Neural progenitor cell (in vitro differentiated cells): ENCODE results near the gene RLBP1. TPM values are rescaled to one million over a fixed set of nuclear protein-coding genes. Genes with fewer than 3 reads are reported as not detected.

Experiments
- DNase-seq: peaks from one replicate; pipeline ENCODE4 v3.0.0-alpha.2; 2016; ENCODE audit warnings: low spot score
- H2AFZ ChIP-seq: fragments of 200-600 bp; sonication (generic); replicated peaks from 2 replicates; pipeline ENCODE4 v1.6.1; 2016; ENCODE audit warnings: antibody characterized with exemption
- H3F3A ChIP-seq: fragments of 200-600 bp; sonication (generic); 2 replicates; pipeline ENCODE4 v1.6.1; 2016; ENCODE audit warnings: antibody characterized with exemption, low read depth
- H3K27ac ChIP-seq: fragments of 200-600 bp; sonication (generic); 2 replicates; pipeline ENCODE4 v1.5.1; 2016; ENCODE audit warnings: mild to moderate bottlenecking
- H3K27me3 ChIP-seq: fragments of 200-600 bp; sonication (generic); 2 replicates; pipeline ENCODE4 v1.6.1; 2016; ENCODE audit warnings: mild to moderate bottlenecking, moderate library complexity
- H3K36me3 ChIP-seq: fragments of 200-600 bp; sonication (generic); 2 replicates; pipeline ENCODE4 v1.5.1; 2016
- H3K4me1 ChIP-seq: fragments of 200-600 bp; sonication (generic); 2 replicates; pipeline ENCODE4 v1.6.1; 2016; ENCODE audit warnings: mixed run types
- H3K4me2 ChIP-seq: fragments of 200-600 bp; sonication (generic); 2 replicates; pipeline ENCODE4 v1.6.1; 2016
- H3K4me3 ChIP-seq: fragments of 200-600 bp; sonication (generic); 2 replicates; pipeline ENCODE4 v1.5.1; 2016
- H3K79me2 ChIP-seq: fragments of 200-600 bp; sonication (generic); 2 replicates; pipeline ENCODE4 v1.6.1; 2016; ENCODE audit warnings: low read depth
- H3K9ac ChIP-seq: fragments of 200-600 bp; sonication (generic); 2 replicates; pipeline ENCODE4 v1.6.1; 2016
- H3K9me3 ChIP-seq: fragments of 200-600 bp; sonication (generic); 2 replicates; pipeline ENCODE4 v1.5.1; 2016; ENCODE audit warnings: low read depth
- H4K20me1 ChIP-seq: fragments of 200-600 bp; sonication (generic); 2 replicates; pipeline ENCODE4 v1.6.1; 2016; ENCODE audit warnings: low read depth
- H3K27ac Mint-ChIP-seq: 3 replicates; pipeline ENCODE4 v1.8.0; 2021; ENCODE audit warnings: mixed read lengths
- H3K27me3 Mint-ChIP-seq: 2 replicates; pipeline ENCODE4 v1.8.0; 2022; ENCODE audit warnings: low read depth, mild to moderate bottlenecking, inconsistent platforms, moderate library complexity, mixed read lengths; ENCODE audit not compliant: insufficient read depth
- H3K36me3 Mint-ChIP-seq: 3 replicates; pipeline ENCODE4 v1.8.0; 2021; ENCODE audit warnings: mixed read lengths
- H3K4me1 Mint-ChIP-seq: 3 replicates; pipeline ENCODE4 v1.8.0; 2021; ENCODE audit warnings: mixed read lengths
- H3K4me3 Mint-ChIP-seq: 3 replicates; pipeline ENCODE4 v1.8.0; 2021; ENCODE audit warnings: mild to moderate bottlenecking, moderate library complexity, mixed read lengths
- H3K9me3 Mint-ChIP-seq: 3 replicates; pipeline ENCODE4 v1.8.0; 2020; ENCODE audit warnings: mixed read lengths
- EZH2 ChIP-seq: fragments of 200-600 bp; sonication (generic); IDR thresholded peaks from 2 replicates; pipeline ENCODE4 v1.6.1; 2017; ENCODE audit warnings: antibody characterized with exemption, mild to moderate bottlenecking, moderate library complexity
- EZH2phosphoT487 ChIP-seq: fragments of 200-600 bp; sonication (generic); IDR thresholded peaks from 2 replicates; pipeline ENCODE4 v1.6.1; 2017; ENCODE audit warnings: antibody characterized with exemption
- total RNA-seq: library from RNA; depleted of rRNA; stranded (reverse); fragments of >200 nt; gene quantifications from 2 replicates; pipeline ENCODE4 v1.2.3, GENCODE V29; 2015; ENCODE audit warnings: low replicate concordance
- TF ChIP-seq, protein P1 (sequence below): fragments of 200-600 bp; sonication (generic); IDR thresholded peaks from 2 replicates; pipeline ENCODE4 v1.5.1; 2017; ENCODE audit warnings: antibody characterized with exemption, mild to moderate bottlenecking

The RLBP1 gene
- total RNA-seq, 1 donor from 2014 or later, result 2.6 TPM

DNA sequence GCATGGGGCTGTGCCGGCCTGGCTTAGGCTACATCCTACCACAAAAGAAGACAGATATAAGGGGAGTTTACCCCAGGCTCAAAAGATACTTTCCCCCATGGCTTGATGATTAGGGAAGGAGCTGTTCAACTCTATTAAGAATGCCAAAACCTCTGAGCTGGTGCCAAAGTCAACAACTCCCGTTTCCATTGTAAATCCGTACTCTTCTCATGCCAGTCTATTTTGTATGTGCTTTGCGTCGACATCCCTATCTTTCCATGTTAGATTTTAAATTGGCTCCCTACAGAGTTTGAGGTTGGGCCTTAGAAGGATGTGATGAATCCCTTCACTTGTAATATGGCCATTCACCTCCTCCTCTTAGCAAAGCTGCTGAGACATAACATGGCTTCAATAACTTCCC lies 46.9 kb downstream of the RLBP1 start:
- Histone ChIP-seq H3K36me3 (no peaks in the 10 kb centered on the region), H4K20me1 (no peaks in the 10 kb centered on the region), H3F3A (peaks cover 4% of the 10 kb centered on the region), H3K4me2 (no peak overlapping the region), H3K79me2 (no peaks in the 10 kb centered on the region), H3K27me3 (no peaks in the 10 kb centered on the region), H2AFZ (no peak overlapping the region), H3K9ac (no peak overlapping the region), H3K27ac (no peak overlapping the region), H3K9me3 (no peaks in the 10 kb centered on the region), H3K4me3 (no peak overlapping the region), H3K4me1 (no peaks in the 10 kb centered on the region)
- no peak for DNase-seq
- Mint-ChIP-seq H3K9me3 (no peaks in the 10 kb centered on the region), H3K27ac (no peak overlapping the region), H3K4me1 (peaks cover 8% of the 10 kb centered on the region), H3K36me3 (peaks cover 3% of the 10 kb centered on the region), H3K27me3 (peaks cover 3% of the 10 kb centered on the region), H3K4me3 (no peak overlapping the region)
- TF ChIP-seq EZH2, result no peak

DNA sequence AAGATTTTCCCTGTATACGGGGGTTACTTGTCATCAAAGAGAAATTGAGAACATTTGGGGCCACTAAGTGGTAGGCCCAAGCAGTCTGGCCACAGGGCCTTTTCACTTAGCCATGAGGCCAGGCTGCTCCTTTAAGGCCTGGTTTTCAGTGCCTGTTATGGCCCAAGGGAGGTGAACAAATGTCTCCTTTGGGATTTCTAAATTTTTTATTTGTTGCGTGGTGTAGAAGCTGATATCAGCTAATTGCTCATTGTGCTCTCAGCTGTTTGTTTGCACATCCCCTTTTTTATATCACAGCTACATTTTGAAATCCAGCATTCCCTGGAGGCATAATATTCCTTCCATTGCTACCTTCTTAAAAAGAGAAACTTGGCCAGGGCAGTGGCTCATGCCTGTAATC lies 48.5 kb downstream of the RLBP1 start:
- H3K27ac Mint-ChIP-seq, result no peak overlapping the region
- peaks cover 3% of the 10 kb centered on the region for H3K36me3 Mint-ChIP-seq
- H3K4me1 ChIP-seq, result no peaks in the 10 kb centered on the region
- H3K27me3 ChIP-seq, result no peaks in the 10 kb centered on the region
- H3K9me3 Mint-ChIP-seq, result no peaks in the 10 kb centered on the region
- no peak overlapping the region for H3K4me2 ChIP-seq
- H3K27me3 Mint-ChIP-seq, result peaks cover 3% of the 10 kb centered on the region
- H3K4me1 Mint-ChIP-seq, result peaks cover 11% of the 10 kb centered on the region
- no peaks in the 10 kb centered on the region for H4K20me1 ChIP-seq
- no peak overlapping the region for H3K9ac ChIP-seq
- no peaks in the 10 kb centered on the region for H3K36me3 ChIP-seq
- no peak overlapping the region for H2AFZ ChIP-seq
- H3K4me3 Mint-ChIP-seq, result no peak overlapping the region
- TF ChIP-seq EZH2, result no peak
- TF ChIP-seq, protein P1, sequence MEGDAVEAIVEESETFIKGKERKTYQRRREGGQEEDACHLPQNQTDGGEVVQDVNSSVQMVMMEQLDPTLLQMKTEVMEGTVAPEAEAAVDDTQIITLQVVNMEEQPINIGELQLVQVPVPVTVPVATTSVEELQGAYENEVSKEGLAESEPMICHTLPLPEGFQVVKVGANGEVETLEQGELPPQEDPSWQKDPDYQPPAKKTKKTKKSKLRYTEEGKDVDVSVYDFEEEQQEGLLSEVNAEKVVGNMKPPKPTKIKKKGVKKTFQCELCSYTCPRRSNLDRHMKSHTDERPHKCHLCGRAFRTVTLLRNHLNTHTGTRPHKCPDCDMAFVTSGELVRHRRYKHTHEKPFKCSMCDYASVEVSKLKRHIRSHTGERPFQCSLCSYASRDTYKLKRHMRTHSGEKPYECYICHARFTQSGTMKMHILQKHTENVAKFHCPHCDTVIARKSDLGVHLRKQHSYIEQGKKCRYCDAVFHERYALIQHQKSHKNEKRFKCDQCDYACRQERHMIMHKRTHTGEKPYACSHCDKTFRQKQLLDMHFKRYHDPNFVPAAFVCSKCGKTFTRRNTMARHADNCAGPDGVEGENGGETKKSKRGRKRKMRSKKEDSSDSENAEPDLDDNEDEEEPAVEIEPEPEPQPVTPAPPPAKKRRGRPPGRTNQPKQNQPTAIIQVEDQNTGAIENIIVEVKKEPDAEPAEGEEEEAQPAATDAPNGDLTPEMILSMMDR, result no peak
- TF ChIP-seq EZH2phosphoT487, result no peak
- H3K4me3 ChIP-seq, result no peak overlapping the region
- no peaks in the 10 kb centered on the region for H3K79me2 ChIP-seq
- H3K9me3 ChIP-seq, result no peaks in the 10 kb centered on the region
- no peak for DNase-seq
- H3K27ac ChIP-seq, result no peak overlapping the region
- H3F3A ChIP-seq, result peaks cover 4% of the 10 kb centered on the region

DNA sequence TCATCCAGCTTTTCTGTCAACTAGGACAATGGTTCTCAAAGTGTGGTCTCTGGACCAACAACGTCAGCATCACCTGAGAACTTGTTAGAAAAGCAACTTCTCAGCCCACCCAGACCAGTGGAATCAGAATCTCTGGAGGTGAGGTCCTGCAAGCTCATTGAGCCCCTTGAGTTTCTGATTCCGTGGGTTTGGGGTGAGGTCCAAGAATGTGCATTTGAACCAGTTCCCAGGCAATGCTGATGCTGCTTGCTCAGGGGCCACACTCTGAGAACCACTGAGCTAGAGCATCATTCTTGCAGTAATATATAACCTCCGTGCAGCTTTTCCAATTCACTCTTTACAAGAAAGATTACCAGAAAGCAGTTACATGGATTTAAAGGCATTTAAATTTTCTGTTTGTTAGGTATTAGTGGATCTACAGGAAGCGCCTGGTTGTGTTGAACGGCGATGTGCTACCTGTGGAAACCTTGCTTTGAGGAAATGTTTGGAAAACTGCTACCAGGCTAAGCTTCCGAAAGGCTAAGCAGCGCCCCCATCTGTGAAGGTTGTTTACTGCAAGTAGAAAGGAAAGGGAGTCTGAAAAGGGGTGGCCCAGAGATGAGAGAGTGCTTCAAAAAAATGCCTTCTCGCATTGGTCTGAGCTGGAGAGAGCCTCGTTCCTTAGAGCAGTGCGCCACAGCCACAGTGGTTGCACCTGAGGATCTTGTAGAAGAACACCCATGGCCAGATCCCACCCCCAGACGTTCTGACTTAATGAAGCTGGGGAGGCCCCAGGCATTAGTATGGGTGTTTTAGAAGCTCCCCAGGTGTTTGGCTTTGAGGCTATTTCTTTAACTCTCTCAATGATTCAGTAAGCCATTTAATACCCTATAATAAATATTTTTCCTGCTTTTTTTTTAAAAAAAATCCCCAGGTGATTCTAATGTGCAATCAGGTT lies 50.0 kb downstream of the RLBP1 start:
- peaks cover under 1% of the 10 kb centered on the region for H3K4me1 ChIP-seq
- H3K36me3 Mint-ChIP-seq, result peaks cover under 1% of the 10 kb centered on the region
- H3F3A ChIP-seq, result peaks cover 4% of the 10 kb centered on the region
- no peak overlapping the region for H3K4me3 ChIP-seq
- no peak overlapping the region for H3K9ac ChIP-seq
- no peaks in the 10 kb centered on the region for H3K9me3 Mint-ChIP-seq
- H3K4me3 Mint-ChIP-seq, result no peak overlapping the region
- H3K36me3 ChIP-seq, result no peaks in the 10 kb centered on the region
- no peak overlapping the region for H3K27ac Mint-ChIP-seq
- H3K9me3 ChIP-seq, result no peaks in the 10 kb centered on the region
- H3K79me2 ChIP-seq, result no peaks in the 10 kb centered on the region
- DNase-seq, result peak; percentile 77
- no peaks in the 10 kb centered on the region for H3K27me3 Mint-ChIP-seq
- peaks cover 13% of the 10 kb centered on the region for H3K4me1 Mint-ChIP-seq
- H2AFZ ChIP-seq, result peak overlapping the region; percentile 63
- no peaks in the 10 kb centered on the region for H3K27me3 ChIP-seq
- H3K27ac ChIP-seq, result no peak overlapping the region
- H3K4me2 ChIP-seq, result no peak overlapping the region
- no peaks in the 10 kb centered on the region for H4K20me1 ChIP-seq
- TF ChIP-seq EZH2phosphoT487 (no peak), EZH2 (no peak)
- TF ChIP-seq, protein P1, result peak; percentile 89

- H3K4me3 Mint-ChIP-seq, result no peak overlapping the region
- H3K27me3 Mint-ChIP-seq, result no peaks in the 10 kb centered on the region
- Histone ChIP-seq H3F3A (peaks cover 4% of the 10 kb centered on the region), H3K79me2 (no peaks in the 10 kb centered on the region), H3K27ac (no peak overlapping the region), H3K4me3 (no peak overlapping the region), H3K4me2 (no peak overlapping the region), H3K36me3 (no peaks in the 10 kb centered on the region), H3K9me3 (no peaks in the 10 kb centered on the region), H3K27me3 (no peaks in the 10 kb centered on the region), H3K9ac (no peak overlapping the region), H4K20me1 (no peaks in the 10 kb centered on the region), H2AFZ (no peak overlapping the region), H3K4me1 (peaks cover 11% of the 10 kb centered on the region)
- H3K27ac Mint-ChIP-seq, result no peak overlapping the region
- no peak for DNase-seq
- no peaks in the 10 kb centered on the region for H3K9me3 Mint-ChIP-seq
- no peak for TF ChIP-seq EZH2
- no peak for TF ChIP-seq EZH2phosphoT487
- TF ChIP-seq, protein P1, result no peak
- H3K36me3 Mint-ChIP-seq, result no peaks in the 10 kb centered on the region
- peaks cover 23% of the 10 kb centered on the region for H3K4me1 Mint-ChIP-seq
These were observed 51.0 kb downstream of the RLBP1 start for GRCh38 chr15:89170364-89170763.
